AG20443 (cell line): ENCODE results near the gene ZNF862.
A peak's percentile ranks its signal among the peaks of the same experiment; 100 is the strongest.

ENCODE experiments used
- DNase-seq: peaks from one replicate; pipeline ENCODE4 v3.0.0; 2012; ENCODE audit warnings: low spot score, mixed read lengths

The ZNF862 gene

DNA sequence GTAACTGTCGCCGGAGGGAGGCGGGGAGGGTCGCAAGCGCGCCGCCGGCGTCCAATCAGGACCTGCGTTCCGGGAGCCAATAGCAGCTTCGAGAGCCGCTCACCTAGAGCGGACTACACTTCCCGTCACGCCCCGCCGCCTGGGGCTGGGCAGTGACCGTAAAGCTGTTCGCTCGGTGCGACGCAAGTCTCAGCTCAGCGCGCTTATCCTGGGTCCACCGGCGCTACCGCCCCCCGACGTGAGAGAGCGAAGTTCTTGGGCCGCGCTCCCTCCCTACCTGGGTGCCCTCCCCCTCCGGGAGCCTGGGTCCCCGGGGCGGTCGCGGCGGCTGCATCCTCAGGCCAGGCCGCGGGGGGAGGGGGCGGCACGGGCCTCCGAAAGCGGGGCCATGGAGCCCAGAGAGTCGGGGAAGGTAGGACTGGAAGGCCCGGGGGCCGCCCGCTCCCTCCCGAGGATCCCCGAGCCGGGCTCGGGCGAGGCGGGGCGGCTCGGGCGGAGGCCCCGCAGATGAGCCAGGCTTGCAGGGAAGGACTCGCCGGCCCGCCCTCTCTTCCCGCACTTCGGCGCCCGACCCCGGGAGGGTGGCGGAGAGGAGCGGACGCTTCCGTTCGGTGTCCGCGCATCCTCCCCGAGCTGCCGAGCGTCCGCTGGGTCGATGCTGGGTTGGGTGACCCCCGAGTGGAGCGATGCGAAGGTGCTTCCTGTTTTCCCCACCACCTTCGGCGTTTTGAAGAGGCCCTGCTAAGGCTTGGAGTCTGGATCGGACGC is at the start of gene ZNF862:
TSS of gene ZNF862 (plus strand) at position 152 of the 768 bp plus-strand sequence. CDS start at position 389, 237 bp downstream.
- peak; percentile 99 for DNase-seq

DNA sequence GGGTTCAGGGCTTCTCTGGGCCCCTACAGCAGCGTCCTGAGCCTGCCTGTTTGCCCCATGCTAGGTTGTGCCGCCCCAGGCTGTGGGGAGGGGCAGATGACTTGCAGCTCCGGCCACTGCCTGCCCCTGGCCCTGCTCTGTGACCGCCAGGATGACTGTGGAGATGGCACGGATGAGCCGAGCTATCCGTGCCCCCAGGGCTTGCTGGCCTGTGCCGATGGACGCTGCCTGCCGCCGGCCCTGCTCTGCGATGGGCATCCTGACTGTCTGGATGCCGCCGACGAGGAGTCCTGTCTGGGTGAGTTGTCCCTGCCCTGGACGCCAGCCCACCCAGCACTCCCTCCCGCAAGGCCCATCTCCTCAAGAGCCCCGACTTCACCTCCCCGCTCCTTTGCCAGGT is 49.1 kb upstream of the ZNF862 start:
- no peak for DNase-seq

DNA sequence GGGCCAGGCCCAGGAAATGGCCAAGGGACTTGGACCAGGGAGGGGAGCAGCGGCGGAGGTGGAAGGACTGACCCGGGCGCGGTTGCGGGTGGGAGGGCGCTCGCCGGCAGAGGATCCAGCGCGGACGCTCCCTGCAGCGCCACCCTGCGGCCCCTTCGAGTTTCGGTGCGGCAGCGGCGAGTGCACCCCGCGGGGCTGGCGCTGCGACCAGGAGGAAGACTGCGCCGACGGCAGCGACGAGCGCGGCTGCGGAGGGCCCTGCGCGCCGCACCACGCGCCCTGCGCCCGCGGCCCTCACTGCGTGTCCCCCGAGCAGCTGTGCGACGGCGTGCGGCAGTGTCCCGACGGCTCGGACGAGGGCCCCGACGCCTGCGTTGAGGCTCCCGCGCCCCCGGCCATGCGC is 48.0 kb upstream of the ZNF862 start:
- peak; percentile 65 for DNase-seq

DNA sequence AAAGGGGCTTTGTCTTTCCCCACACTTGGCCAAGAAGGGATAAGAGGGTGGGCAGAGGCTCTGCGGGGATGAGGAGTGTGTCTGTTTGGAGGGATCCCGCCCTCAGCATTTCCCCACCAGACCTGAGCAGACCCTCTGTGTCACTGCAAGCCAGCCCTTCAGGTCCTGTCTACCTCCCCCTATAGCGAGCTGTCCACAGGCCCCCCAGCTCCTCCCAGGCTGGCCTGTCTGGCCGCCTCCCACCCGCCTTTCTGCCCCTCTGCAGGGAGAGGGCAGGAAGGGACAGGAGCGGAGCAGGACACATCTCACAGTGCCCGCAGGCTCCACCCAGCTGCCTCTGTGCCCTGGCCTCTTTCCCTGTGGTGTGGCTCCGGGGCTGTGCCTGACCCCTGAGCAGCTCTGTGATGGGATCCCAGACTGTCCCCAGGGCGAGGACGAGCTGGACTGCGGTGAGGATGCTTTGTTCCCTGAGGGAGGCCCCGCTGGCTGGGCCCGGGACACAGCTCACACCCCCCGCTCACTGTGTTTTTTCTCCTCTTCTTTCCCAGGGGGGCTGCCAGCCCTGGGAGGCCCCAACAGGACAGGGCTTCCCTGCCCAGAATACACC is 47.3 kb upstream of the ZNF862 start:
- no peak for DNase-seq

DNA sequence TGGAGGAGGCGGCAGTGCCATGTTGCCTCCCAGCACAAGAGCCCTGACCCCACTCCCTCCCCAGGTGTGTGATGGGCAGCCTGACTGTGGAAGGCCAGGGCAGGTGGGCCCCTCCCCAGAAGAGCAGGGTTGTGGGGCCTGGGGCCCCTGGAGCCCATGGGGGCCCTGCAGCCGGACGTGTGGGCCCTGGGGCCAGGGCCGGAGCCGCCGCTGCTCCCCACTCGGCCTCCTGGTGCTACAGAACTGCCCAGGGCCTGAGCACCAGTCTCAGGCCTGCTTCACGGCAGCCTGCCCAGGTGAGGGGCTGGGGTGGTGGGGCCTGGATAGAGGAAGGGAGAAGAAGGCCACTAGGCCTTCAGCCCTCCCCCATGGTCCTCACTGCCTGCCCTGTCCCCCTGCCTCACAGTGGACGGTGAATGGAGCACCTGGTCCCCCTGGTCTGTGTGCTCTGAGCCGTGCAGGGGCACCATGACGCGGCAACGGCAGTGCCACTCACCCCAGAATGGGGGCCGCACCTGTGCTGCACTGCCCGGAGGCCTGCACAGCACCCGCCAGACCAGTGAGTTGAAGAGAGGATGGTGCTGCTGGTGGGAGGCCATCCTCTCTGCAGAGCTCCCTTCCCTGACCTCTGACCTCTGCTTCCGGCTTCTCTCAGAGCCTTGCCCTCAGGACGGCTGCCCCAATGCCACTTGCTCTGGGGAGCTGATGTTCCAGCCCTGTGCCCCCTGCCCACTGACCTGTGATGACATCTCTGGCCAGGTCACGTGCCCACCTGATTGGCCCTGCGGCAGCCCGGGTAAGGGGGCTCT is 46.6 kb upstream of the ZNF862 start:
- DNase-seq, result no peak

DNA sequence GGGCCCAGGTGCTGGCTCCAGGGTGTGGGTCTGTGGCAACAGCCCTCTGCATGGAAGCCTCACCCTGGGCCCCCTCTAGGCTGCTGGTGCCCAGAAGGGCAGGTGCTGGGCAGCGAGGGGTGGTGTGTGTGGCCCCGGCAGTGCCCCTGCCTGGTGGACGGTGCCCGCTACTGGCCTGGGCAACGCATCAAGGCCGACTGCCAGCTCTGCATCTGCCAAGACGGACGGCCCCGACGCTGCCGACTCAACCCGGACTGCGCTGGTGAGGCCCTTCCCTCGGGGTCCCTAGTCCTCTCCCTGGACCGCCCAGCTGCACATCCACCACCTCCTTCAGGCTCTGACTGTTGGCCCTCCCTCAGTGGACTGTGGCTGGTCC is 46.0 kb upstream of the ZNF862 start:
- no peak for DNase-seq

DNA sequence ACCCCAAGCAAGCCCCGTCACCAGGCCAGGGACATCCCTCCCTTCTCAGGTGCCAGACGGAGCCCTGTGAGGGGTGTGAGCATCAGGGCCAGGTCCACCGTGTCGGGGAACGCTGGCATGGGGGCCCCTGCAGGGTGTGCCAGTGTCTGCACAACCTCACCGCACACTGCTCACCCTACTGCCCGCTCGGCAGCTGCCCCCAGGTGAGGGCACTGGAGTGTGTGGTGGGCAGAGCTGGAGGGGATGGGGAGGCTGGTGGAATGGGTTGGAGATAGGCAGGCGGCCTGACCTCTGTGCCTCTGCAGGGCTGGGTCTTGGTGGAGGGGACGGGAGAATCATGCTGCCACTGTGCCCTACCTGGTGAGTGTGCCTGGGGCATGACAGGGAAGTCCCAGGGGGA is 44.9 kb upstream of the ZNF862 start:
- DNase-seq, result no peak

DNA sequence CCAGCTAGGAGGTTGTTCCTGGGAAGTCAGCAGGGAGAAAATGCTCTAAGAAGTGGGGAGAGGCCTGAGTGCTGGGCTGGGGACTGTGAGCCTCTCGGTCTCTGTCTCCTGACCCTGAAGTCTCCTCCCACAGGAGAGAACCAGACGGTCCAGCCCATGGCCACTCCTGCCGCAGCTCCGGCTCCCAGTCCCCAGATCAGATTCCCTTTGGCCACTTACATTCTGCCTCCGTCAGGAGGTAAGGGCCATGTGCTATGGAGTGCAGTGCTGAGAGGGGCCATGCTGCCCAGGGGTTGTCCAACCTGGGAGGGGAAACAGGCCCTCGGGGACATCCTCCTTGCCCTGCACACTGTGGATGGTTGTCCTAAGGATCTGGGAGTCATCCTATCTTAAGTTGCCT is 43.5 kb upstream of the ZNF862 start:
- DNase-seq, result peak; percentile 44

DNA sequence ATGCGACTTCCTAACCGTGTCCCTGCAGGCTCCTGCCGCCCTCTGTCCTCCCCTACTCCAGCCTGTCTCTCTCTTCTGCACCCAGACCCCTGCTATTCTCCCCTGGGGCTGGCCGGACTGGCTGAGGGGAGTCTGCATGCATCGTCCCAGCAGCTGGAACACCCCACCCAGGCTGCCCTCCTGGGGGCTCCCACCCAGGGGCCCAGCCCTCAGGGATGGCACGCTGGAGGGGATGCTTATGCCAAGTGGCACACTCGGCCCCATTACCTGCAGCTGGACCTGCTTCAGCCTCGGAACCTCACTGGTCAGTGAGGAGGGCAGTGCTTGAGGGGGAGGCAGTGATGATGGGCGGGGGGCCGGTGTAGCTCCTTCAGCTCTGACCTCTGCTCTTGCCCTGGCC is 43.0 kb upstream of the ZNF862 start:
- DNase-seq, result no peak

DNA sequence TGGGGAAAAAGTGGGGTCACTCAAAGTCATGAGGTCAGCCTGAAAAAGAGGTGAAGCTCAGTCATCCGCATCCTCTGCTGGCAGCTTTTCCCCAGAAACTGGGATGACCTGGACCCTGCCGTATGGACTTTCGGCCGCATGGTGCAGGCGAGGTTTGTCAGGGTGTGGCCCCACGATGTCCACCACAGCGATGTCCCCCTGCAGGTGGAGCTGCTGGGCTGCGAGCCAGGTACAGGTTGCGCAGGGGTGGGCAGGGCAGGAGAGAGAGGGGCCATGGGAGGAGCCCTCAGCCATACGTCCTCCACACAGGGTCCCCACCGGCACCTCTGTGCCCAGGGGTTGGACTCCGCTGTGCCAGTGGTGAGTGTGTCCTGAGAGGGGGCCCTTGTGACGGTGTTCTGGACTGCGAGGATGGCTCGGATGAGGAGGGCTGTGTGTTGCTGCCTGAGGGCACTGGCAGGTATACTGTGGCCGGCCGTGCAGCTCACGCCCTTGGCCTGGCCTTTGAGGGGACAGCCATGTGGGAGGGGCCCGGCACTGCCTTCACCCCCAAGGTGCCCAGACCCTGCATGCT is 41.8 kb upstream of the ZNF862 start:
- DNase-seq, result no peak

DNA sequence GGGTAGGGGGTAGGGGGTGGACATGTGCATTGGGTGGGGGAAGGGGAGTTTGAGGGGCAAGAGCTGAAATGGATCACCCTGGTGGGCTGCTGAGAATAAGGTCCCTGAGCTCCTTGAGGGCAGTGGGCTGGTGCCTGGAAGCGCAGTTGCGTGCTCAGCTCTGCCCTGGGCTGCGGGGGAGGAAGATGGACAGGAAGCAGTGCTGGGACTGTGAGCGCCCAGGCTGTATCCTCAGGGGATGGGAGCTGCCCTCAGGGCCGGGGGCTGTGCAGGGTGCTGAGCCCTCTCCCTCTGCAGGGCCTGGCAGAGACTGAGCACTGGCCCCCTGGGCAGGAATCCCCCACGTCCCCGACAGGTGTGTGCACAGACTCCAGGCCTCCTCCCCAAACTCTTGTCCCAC is 40.4 kb upstream of the ZNF862 start:
- DNase-seq, result no peak

DNA sequence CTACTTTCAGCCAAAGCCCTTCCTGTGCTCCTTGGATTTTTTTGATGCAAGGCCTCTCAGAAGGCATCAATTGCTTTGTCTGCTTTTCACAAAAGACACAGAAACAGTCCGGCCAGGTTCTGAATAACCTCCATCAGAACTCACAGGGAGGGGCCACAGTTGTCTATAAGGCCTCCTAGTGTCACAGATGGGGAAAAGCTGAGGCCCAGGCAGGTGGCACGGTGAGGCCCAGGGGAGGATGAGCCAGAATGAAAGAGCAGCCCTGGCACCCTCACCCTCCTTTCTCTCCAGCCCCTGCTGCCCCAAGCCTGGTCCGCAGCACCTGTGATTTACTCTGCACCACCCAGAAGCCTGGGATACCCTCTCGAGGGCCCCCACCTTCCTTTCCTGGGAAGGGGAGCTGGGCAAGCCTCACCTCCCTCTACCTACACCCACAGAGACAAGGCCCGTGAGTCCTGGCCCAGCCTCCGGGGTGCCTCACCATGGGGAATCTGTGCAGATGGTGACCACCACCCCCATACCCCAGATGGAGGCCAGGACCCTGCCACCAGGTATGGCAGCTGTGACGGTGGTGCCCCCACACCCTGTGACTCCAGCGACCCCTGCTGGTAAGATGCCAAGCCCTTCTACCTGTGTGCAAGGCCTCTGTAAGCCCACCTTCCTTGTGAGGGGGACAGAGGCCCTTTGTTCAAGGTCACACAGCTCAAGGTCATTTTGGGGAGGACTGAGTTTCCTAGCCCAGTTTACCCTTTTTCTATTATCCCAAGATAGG is 38.6 kb upstream of the ZNF862 start:
- DNase-seq, result no peak

DNA sequence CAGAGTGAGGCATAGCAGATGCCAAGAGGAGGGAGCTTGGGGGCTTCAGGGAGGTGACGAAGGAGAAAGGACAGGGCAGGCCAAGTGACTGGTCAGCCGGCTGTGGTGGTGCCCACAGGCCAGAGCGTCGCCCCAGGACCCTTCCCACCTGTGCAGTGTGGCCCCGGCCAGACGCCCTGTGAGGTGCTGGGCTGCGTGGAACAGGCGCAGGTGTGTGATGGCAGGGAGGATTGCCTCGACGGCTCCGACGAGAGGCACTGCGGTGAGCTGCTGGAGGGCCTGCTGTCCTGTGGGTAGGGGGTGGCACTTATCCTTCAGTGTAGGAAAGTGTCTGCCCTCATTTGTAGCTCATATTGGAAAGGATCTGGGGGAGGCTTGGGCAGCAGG is 38.0 kb upstream of the ZNF862 start:
- DNase-seq, result no peak

DNA sequence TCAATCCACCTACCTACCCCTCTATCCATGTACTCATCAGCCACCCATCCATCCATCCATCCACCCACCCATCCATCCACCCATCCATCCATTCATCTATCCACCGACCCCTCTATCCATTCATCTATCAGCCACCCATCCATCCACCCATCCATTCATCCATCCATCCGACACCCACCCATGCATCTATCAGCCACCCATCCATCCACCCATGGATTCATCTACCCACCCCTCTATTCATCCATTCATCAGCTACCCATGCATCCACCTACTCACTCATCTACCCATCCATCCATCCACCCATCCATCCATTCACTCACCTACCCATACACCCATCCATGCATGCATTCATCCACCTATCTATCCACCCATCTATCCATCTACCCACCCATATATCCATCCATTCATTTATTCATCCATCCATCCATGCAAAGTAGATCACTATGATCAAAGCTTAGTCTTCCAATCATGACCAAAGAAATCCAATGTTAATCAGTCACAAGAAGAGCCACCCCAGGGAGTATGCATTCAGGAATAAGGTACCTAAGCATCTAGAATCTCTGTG is 37.1 kb upstream of the ZNF862 start:
- no peak for DNase-seq

DNA sequence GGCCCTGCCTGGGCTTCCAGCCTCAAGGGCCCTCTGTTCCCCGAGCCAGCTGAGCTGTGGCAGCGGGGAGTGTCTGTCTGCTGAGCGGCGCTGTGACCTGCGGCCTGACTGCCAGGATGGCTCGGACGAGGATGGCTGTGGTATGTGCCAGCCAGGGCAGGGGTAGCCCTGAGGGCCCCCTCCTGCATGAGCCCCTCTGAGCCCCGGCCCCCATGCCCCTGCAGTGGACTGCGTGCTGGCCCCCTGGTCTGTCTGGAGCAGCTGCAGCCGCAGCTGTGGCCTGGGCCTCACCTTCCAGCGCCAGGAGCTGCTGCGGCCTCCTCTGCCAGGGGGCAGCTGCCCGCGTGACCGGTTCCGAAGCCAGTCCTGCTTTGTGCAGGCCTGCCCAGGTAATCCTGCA is 36.4 kb upstream of the ZNF862 start:
- no peak for DNase-seq

DNA sequence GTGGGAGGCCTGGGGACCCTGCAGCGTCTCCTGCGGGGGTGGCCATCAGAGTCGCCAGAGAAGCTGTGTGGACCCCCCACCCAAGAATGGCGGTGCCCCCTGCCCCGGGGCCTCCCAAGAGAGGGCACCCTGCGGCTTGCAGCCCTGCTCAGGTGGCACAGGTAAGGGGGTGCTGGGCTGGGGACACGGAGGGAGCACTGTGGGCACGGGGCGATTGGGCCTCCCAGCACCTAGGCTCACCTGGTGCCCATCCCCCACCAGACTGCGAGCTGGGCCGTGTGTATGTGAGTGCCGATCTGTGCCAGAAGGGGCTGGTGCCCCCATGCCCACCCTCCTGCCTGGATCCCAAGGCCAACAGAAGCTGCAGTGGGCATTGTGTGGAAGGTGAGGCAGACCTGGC is 35.2 kb upstream of the ZNF862 start:
- no peak for DNase-seq

DNA sequence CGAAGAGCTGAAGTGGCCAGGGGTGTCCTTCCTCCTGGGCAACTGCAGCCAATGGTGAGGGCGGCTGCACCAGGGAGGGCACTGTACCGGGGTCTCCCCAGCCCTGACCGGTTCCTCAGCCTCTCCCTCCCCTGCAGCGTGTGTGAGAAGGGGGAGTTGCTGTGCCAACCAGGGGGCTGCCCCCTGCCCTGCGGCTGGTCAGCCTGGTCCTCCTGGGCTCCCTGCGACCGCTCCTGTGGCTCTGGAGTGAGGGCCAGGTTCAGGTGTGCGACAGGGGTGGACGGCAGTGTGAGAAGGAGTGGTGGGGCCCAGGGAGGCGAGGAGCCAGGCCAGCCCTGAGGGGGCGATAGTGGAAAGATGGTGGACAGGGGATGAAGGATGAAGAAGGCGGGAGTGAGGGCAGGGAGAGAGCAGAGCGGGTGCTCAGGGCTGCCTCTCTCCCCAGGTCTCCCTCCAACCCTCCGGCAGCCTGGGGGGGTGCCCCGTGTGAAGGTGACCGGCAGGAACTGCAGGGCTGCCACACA is 34.6 kb upstream of the ZNF862 start:
- no peak for DNase-seq

DNA sequence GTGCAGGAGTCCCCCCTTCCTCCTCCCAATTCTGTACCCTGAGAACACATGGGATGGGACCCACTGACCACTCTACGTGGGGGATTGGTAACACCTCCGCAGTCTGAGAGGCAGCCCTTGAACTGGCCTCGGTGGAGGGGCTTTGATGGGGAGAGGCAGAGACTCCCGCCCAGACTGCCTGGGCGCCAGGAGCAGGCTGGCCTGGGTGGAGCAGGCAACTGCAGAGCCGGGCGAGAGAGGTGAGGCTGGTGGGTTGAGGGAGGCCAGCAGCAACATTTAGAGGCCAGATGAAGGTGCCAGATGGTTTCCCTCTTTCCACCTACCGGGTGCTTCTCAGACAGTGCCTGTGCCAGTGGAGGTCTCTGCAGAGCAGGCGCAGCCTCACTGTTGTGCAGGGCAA is 34.1 kb upstream of the ZNF862 start:
- DNase-seq, result no peak

DNA sequence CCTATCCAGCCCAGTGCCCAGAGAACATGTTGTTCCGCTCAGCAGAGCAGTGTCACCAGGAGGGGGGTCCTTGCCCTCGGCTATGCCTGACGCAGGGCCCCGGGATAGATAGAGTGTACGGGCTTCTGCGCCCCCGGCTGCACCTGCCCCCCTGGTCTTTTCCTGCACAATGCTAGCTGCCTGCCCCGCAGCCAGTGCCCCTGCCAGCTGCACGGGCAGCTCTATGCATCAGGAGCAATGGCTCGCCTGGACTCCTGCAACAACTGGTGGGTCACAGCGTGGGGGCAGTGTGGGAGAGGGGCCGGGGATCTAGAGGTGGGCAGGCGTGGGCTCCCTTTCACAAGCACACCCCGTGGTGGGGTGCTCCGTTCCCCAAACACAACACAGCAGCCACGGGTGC is 31.4 kb upstream of the ZNF862 start:
- DNase-seq, result no peak

DNA sequence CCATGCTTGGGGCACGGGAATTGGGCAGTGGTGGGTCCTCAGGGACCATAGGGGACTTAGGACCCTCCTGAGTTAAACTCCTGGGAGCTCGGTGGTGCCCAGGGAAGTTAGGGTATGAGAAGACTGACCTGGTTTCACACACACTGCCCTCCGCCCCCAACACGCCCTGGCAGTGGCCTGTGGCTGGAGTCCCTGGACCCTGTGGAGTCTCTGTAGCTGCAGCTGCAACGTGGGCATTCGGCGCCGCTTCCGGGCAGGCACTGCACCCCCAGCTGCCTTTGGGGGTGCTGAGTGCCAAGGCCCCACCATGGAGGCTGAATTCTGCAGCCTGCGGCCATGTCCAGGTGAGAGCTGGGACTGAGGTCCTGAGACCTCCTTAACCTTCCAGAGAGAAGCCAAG is 29.9 kb upstream of the ZNF862 start:
- no peak for DNase-seq

DNA sequence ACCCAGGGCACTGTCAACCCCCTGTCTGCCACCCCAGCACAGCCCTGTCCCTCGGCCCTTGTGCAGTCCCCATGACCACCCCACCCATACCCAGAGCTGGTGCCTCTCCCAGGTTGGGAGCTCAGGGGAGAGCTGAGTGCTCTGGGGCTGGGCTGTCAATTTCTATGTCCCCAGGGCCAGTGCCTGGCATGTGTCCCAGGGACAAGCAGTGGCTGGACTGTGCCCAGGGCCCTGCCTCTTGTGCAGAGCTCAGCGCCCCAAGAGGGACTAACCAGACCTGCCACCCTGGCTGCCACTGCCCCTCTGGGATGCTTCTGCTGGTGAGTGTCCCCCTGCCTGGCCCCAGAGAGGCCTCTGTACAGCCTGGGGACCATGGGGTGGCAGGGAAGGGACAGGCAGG is 29.0 kb upstream of the ZNF862 start:
- no peak for DNase-seq

DNA sequence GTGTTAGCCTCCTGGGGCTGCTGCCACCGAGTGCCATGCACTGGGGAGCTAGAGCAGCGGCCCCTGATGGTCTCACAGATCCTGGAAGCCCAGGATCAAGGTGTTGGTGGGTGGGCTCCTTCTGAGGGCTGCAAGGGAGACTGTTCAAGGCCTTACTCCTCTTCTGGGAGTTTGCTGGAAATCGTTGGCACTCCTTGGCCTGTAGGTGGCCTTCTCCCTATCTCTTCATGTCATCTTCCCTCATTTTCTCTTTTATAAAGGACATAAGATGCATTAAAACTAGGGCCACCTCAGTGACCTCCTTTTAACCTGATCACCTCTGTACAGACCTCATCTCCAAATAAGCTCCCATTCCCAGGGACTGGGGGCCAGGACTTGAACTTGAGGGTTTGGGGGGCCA is 27.0 kb upstream of the ZNF862 start:
- no peak for DNase-seq
